Middle frontal gyrus (tissue), 1 donor: Measurements from ENCODE around the gene RNASET2.
"Not testable (repeated sequence)": the region's sequence is repeated elsewhere in the genome, so short reads cannot be mapped to it uniquely, and the experiment has no call there.

Experiments
- DNase-seq: peaks from one replicate; pipeline ENCODE4 v3.0.0-alpha.2; 2015; ENCODE audit warnings: low spot score; ENCODE audit errors: extremely low spot score

RNASET2 gene

GRCh38 chr6:166970091-166970490 is 13.7 kb upstream of the RNASET2 start:
- DNase-seq = no peak

GRCh38 chr6:166969390-166970002 is 13.1 kb upstream of the RNASET2 start:
- DNase-seq = no peak

- DNase-seq = no peak
Observed at GRCh38 chr6:166966268-166966667, 9.9 kb upstream of the RNASET2 start.

- DNase-seq = no peak
Observed at GRCh38 chr6:166960609-166960978, 4.2 kb upstream of the RNASET2 start.

GRCh38 chr6:166959911-166960608 is 3.7 kb upstream of the RNASET2 start:
- no peak for DNase-seq

- DNase-seq = no peak
Observed at GRCh38 chr6:166958926-166959861, 2.8 kb upstream of the RNASET2 start.

GRCh38 chr6:166957805-166958076 is 1.4 kb upstream of the RNASET2 start:
- DNase-seq = no peak

GRCh38 chr6:166957087-166957804 is 896 bp upstream of the RNASET2 start:
- no peak for DNase-seq

GRCh38 chr6:166955865-166956443 is 396 bp downstream of the RNASET2 start:
- DNase-seq = no peak

GRCh38 chr6:166955121-166955864 is 1.1 kb downstream of the RNASET2 start:
- no peak for DNase-seq

GRCh38 chr6:166954118-166954713 is 2.1 kb downstream of the RNASET2 start:
- no peak for DNase-seq

GRCh38 chr6:166952567-166953486 is 3.5 kb downstream of the RNASET2 start:
- DNase-seq = no peak

- no peak for DNase-seq
Observed at GRCh38 chr6:166952121-166952520, 4.2 kb downstream of the RNASET2 start.

GRCh38 chr6:166951670-166952060 is 4.7 kb downstream of the RNASET2 start:
- no peak for DNase-seq

GRCh38 chr6:166950892-166951669 is 5.3 kb downstream of the RNASET2 start:
- not testable (repeated sequence) for DNase-seq

- DNase-seq = no peak
Observed at GRCh38 chr6:166950443-166950821, 5.9 kb downstream of the RNASET2 start.

- no peak for DNase-seq
Observed at GRCh38 chr6:166949528-166950442, 6.6 kb downstream of the RNASET2 start.
